NCI-H460 (cell line): Measurements from ENCODE around the gene NR2F1. TPM values are rescaled to one million over a fixed set of nuclear protein-coding genes. Genes with fewer than 3 reads are reported as not detected.

Experiments used
- DNase-seq: peaks from one replicate; pipeline ENCODE4 v3.0.0-alpha.2; 2016; ENCODE audit warnings: low read depth; ENCODE audit errors: extremely low read depth
- total RNA-seq: library from RNA; depleted of rRNA; stranded (reverse); fragments of >200 nt; shearing (Covaris generic); gene quantifications from 2 replicates; pipeline ENCODE4 v1.2.3, GENCODE V29; 2014; rRNA removed

Gene NR2F1
- total RNA-seq, 1 experiment from 2014 or later, result 18.4 TPM

GRCh38 chr5:93622240-93622885 lies 39.3 kb downstream of the NR2F1 start:
- no peak for DNase-seq

- no peak for DNase-seq
These were observed 40.1 kb downstream of the NR2F1 start for GRCh38 chr5:93623153-93623552.

- DNase-seq, result no peak
These were observed 43.8 kb downstream of the NR2F1 start for GRCh38 chr5:93626801-93627200.

- DNase-seq, result no peak
These were observed 49.3 kb downstream of the NR2F1 start for GRCh38 chr5:93632327-93632726.

GRCh38 chr5:93635991-93636390 lies 53.0 kb downstream of the NR2F1 start:
- DNase-seq, result no peak

- no peak for DNase-seq
These were observed 53.8 kb downstream of the NR2F1 start for GRCh38 chr5:93636837-93637236.

- no peak for DNase-seq
These were observed 54.7 kb downstream of the NR2F1 start for GRCh38 chr5:93637697-93638096.

- no peak for DNase-seq
These were observed 59.5 kb downstream of the NR2F1 start for GRCh38 chr5:93642526-93642925.

Other genes with a start within 250 kb of the NR2F1 start
- gene NR2F1-AS1, start 2.0 kb upstream of the NR2F1 start, total RNA-seq, result 17.0 and 17.7 TPM in 2 replicates
- 0.58 and 0.87 TPM in 2 replicates for gene POU5F2, start 158.4 kb downstream of the NR2F1 start, total RNA-seq